ENCODE results near the gene OBI1.

The OBI1 gene

DNA sequence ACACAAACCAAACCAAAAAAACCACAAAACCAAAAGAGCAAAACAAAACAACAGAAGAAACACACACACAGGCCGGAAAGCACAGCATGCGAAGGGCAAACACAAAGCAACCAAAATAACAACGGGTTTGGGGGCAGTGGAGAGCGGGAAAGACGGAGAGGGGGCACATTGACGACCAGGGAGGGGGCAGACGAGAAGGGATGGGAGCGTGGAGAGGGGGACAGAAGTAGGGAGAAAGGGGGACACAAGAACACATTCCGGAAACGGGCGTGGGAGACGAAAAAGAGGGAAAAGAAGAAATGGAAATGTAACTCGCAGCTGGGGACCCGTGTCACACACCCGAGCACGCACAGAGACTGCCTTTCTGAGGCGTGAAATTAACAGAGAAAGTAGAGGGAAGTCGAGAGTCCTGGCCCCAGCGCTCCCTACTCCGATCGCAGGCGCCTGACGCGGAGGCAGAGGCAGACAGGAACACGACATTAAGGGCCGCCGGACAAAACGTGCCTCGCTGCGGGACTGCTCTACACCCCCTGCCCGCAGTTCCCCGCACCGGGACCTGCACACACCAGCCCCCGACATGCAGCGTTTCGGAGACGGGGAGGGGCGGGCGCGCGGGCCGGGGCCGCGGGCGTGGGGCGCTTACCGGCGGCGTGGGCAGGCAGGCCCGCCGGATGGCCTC lies 56.3 kb downstream of the OBI1 start:
- DNase-seq = no peak

DNA sequence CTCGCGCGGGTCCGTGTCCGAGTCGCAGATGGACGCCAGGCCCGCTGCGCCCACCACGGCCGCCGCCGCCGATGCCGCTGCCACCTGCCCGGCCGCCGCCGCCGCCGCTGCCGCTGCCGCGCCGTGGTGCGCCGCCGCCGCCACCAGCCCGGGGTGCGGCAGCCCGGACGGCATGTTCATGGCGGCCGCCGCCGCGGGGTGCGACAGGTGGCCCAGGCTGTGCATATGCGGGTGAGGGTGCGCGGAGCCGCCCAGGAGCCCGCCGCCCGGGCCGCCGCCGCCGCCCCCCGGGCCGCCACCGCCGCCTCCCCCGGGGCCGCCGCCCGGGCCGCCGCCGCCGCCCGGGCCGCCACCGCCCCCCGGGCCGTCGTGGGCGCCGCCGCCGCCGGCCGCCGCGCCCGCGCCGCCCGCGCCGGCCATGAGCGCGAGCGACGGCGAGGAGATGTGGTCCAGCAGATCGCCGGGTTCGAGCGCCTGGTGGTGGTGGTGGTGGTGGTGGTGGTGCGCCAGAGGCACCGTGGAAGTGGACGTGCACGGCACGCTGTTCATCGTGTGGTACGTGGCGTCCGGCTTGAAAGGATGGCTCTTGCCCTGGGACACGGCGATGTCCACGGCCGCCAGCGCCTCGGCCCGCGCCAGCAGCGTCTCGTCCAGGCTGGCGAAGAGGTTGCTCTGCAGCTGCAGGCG lies 56.9 kb downstream of the OBI1 start:
- no peak for DNase-seq

DNA sequence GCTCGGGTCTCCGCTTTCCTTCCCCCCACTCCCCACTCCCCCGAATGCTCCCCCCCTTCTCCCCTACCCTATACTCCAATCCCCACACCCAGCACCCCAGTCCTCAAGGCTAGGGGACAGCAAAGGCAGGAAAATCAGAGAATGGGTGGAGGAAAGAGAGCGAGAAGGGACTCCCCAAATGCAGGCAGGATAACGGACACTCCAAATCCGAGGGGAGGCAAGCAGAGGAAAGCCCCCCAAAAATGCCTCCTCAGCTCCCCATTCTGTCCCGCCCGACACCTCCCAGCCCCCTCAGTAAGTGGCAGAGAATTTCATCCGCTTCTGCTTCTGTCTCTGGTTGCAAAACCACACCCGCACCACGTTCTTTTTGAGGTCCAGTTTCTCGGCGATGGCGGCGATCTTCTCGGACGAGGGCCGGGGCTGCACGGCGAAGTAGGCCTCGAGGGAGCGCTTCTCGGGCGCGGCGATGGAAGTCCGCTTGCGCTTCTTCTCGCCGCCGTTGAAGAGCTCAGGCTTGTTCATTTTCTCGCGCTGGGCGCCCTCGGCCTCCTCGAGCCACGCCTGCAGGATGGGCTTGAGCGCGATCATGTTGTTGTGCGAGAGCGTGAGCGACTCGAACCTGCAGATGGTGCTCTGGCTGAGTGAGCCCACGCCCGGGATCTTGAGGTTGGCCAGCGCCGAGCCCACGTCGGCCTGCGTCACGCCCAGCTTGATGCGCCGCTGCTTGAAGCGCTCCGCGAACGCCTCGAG lies 57.7 kb downstream of the OBI1 start:
- DNase-seq = no peak

DNA sequence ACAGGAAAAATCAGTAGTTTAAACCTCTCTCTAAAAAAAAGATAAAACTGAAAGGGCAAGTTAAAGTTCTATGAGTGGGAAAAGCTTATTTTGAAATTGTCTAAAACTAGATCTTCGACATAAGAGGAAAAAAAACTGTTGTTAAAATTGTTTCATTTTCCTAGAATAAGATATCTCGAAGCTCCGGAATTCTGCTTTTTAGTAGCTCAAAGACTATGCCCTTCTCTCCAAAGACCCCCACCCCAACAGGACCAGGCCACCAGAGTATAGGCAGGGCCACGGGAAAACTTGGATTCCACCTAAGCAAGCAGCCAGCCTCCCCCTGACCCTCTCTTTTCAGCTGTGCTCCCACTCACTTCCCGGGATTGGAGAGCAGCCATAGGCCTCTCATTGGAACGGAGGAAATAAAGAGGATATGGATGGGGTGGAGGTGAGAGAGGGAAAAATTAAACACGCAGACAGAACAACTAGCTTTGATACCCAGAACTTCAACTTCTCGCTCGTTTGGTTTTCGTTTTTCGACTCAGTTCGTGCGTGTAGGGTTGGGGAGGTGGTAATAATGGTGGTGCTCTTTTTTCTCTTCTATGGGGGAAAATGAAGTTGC lies 58.6 kb downstream of the OBI1 start:
- DNase-seq = no peak

DNA sequence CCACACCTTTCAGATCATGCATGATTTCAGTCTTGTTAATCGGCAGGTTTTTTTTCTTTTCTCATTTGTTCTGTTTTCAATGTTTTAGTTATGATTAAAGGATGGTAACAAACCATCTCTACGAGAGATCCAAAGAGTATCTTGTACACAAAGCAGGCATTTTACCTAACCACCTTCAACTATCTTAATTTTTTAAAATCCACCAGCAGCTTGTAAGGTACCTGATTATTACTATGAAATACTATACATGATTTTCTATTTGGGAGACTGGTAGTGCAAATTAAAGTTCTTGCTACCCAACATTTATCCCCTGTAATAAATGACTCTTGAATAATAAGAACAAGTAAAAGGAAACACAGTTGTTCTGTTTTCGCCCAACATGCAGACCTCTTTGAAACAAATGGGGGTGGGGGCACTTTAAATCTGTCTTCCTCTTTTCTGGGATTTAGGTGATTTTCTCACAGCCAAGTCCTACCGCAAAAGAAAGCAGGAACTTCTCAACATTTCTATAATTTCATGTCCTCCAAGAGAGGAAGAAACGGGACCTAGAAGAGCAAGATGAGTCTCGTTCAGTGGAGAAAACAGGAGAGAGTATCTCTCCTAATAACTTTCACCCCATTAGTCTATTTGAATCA lies 59.2 kb downstream of the OBI1 start:
- DNase-seq = no peak

DNA sequence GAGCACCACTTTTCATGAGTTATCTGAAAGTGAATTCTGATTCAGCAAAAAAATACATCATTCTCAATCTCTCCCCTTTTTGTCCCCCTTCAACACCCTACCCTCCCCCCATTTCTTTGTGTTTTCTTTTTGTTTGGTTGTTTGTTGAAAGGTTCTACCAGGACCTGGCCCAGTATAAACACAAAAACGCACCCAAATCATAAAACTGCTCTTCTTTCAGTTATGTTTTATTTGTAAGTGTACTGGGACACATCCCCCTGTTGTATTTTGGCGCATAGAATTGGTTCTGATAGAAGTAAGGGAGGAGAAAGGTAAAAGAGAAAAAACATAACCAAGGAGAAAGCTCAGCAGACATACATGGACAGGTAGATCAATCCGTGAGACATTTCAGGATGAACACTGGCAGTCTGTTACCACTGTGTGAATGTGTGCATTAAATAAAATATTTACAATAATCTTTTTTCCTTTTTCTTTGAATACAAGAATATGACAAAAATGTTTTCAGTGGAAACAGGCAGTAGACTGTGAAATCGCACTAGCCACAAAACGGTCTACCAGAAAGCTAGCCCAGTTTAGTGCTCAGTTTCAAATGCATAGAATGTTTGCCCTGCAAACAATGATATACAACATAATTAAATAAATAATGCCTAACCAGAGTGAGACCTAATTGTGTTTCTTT lies 59.9 kb downstream of the OBI1 start:
- no peak for DNase-seq

DNA sequence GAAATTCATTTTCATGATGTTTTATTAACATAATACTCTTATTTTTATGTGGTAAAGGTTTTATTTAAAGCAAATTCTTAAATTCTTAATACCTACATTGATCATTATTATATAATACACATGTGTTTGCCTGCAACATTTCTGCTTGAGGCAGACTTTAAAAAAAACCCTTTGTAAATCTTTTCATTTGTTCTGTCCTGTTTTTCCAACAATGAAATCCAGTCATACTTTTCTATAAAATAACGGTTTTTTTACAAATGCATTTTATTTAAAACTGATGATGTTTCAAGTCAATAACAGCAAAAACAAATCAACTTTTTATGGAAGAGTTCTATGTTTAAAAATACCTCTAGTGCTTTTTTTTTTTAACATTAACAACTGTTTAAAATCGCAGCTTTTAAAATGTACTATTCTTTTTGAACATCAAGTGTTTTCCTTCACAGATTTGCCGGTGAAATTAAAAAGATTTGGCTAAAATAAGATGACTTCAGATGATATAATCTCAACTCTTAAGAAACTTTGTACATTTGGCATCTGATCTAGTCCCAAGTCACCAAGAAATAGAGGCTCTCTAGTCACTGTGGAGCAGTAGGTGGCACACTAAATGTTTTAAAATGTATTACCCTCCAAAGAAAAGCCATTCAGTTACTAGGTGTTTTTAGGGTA lies 60.7 kb downstream of the OBI1 start:
- no peak for DNase-seq

DNA sequence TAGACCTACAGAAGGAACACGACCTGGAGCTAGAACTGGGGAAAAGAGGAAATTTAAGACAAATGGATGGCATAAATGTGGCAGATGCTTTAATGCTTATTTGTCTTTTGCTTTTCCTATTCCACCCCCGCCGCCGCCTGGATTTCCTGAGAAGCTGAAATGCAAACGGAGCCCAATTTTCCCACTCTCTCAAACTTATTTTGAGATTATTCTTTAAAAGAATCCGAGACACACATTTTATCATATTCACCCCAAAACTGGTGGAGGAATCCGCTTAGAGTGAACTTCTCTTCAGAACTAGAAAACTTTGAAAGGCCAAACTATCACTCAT lies 61.4 kb downstream of the OBI1 start:
- no peak for DNase-seq

DNA sequence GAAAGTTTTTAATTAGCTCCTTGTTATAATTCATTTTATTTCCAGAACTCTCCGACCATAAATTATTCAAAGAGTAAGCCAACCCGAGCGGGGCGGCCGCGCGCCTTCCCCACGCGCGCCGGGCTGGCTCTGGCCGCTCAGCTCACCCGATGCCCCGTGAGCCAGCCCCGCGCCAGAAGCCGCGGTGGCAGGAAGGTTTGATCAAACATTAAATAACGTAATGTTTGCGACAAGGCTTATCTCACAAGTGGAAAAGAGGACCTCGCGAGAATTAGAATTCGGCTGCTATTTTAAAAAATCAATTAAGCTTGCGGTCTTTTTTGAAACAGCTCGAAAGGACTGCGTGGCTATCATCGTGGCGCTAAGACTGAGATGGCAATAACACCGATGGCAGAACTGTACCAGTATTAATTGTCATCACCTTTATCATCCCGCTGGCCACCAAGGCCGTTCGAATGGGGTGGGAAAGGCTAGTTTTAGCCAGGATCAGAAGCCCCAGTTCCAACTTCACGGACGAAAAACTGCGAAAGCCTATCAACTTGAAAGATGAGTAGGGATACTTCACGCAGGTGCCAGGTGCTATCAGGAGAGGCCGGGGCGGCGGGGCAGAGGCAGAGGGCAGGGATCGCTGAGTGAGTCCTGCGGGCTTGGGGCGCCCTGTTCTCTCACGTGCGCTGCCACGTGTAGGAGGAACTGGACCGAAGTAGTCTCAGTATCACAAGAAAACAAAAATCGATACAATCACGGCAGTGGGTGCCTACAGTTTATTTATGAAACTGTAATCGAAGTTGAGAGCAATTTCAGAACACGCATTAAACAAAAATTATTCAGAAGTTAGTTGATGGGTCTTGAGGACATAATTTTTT lies 62.0 kb downstream of the OBI1 start:
- DNase-seq = no peak

DNA sequence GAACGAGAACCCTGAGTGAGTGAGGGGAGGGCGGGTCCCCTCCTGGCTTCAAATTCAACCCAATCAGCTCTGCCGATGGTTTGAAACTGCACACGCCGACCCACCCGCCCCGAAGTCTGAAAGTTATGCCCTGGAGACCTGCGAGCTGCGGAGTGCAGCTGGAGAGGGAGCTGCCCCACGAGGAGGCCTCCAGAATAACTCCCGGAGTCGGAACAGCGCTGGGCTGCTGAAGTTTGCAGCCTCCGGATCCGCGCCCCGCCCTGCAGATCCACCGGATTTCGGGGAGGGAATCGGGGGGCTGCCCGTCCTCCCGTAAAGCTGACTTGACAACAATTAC lies 62.6 kb downstream of the OBI1 start:
- no peak for DNase-seq

DNA sequence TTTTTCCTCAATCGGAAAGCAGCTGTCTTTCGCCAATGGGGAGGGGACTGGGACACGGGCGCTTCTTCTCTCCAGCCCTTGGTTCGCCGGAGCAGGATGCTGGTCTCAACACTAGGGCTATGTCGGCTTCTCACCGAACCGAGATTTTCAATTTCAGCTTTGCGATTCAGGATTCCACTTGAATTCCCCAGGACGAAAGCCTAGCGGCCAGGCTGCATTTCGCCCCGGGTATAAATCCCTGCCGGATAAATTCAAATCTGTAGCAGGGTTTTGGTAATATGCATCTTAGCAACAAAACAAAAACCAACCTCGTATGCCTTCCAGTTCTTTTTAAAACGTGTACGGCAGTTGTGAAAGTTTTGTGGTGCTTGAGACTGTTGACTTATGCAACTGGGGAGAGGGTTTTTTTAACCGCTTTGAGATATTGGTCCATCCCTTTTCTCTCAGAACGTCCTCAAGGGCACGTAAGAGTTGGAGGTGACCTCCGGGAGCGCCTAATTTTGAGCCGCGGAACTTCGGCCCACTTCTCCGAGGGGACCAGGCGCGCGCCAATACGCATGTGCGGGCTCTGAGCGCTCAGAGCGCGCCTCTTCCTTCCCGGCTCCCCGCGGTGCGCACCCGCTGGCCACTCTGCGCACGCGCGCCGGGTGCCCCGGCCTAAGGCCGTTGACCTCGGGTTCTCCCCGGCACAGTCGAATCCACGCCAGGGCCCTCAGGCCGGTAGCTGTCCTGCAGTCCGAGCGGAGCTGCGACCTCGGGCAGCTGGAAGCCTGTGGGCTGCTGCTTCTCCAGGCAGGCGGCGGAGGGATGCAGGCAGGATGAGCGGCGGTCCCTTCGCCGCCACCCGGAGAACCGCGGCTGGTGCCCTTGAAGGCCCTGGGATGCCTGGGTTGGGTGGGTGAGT lies 63.2 kb downstream of the OBI1 start:
- no peak for DNase-seq

DNA sequence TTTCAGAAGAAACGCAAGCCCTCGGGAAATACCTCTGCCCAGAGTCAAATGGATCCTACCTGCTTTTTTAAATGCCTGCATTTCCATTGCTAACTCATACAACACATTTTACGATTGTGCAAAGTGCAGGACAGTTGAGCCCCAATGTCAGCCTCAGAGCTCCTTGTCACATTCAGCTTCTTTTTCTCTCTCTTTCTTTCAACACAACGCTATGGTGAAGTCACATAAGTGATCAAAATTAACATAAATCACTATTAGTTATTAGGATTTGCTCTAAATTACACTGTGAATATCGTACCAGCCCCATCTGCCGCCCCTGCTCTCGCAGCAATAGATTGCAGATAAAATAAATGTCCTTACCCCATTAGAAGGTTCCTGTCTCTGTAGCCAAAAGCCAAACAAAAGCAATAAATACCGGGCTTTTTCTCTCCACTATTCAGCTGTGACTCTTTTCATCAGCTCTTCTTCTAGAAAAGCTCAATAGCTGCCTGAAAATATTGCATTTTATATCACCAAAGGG lies 64.4 kb downstream of the OBI1 start:
- no peak for DNase-seq

DNA sequence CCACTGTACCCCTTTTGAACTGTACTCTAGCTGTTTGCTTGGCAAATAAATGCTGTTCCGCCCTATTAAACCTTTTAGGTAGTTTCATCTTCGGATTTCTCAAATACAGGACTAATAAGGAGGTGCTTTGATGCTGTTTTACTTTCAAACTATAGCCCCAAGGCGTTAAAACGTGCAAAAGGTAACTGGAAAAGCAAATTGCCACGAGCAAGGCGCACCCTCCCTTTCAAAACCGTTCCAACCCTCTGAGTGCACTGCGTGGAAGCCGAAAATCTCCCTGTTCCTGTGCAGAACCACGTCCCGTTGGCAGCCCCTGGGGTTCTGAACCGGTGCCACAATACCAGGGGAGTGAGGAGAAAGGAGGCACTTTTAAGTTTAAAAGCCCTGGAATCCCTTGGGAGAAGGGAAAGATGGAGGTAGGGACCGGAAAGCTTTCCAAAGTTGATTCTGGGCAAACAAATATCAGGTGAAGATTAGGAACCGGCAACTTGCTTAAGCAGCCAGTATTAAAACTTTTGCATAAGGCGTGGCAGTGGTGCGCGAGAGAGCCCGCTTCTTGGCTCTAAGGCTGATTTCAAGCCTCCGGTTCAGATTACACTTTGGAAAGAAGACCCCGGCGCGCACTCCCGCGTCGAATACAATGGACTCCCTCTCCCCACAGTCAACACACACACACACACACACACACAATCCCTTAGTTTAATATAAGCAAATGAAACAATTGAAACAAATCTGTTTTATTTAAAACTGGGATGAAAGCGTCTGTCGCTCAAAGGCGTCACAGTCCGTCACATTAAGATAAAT lies 65.1 kb downstream of the OBI1 start:
- no peak for DNase-seq

DNA sequence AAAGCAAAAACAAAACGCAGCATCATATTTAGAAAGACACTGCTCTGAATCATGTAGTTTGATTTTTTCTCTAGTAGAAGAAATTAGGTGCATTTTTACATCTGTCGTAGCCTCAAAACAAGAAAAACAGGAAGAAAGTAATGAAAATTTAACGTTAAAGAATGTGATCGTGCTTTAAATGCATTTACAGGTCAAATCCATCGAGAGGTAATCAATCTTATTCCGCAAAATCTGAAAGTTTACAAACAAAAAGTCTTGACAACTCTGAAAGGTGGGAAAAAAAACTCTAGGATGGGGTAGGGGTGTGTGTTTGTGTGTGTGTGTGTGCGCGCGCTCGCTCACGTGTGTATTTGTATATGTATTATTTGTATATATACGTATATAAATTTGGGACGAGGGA lies 65.8 kb downstream of the OBI1 start:
- DNase-seq = no peak

DNA sequence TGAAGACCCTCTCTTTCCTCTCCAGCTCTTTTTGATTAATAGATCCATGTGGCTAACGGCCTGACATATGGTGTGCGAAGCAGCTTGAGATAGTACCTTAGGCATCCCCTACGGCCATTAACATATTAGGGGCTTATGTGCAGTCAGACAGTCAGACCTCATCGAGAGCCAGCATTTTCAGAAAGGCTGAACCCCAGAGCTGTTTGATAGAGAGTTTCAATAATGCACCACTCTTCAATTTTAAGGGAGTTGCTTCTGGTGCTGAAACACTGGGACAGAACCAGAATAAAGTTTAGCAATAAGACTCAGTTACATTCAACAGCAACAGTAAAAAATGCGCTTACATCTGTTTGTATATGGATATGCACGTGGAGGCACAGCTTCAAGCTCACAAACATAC lies 66.4 kb downstream of the OBI1 start:
- DNase-seq = no peak

DNA sequence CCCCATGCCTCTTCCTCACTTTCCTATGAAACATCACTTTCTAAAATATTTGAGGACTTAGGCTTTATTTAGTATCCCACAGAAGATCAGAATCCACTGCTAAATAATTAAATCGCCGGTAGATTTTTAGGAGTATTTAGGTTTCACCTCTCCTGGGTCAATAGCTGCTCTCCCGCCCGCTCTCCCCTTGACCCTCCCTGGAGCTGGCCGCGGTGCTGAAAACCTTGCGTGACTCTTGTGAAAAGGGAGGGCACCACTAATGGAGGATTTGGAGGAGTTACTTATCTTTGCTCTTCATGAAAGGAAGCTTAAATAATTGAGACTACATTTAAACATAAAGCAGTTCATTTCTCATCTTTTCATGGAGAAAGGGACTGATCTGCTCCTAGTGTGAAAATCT lies 69.7 kb downstream of the OBI1 start:
- no peak for DNase-seq

DNA sequence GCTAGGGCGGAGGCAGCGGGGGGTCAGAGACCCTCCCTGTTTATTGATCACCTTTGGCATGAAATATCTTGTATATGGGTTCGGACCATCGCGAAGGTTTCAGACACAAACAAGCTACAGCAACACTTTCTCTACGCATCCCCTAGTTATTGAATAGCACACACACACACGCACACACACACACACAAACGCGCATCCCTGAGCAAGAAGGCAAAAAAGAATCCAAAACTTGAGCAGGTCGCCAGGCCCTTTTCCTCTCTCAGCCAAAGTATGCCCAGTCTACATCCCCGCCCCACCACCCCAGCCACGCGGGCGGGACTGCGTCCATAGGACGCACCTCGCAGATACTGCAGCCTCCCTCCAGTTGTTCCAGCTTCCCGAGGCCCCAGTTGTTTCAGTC lies 71.6 kb downstream of the OBI1 start:
- DNase-seq = no peak

DNA sequence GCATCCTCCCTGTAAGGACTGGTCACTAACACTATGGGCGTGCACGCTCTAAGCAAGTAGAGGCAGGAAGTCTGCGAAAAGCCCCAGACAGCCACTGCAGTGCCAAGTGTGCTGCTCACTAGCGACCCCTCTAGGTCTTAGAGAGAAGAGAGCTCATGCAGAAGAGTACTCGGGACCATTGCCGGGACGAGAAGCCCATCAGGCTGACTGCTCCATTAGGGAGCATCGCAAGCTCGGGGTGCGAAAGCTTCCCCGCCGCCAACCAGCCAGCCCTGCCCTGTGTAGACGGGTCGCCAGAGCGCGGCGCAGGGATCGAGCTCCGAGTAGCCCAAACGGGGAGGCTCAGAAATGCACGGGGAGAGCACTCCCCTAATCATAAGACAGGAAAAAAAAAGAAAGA lies 72.2 kb downstream of the OBI1 start:
- DNase-seq = no peak

DNA sequence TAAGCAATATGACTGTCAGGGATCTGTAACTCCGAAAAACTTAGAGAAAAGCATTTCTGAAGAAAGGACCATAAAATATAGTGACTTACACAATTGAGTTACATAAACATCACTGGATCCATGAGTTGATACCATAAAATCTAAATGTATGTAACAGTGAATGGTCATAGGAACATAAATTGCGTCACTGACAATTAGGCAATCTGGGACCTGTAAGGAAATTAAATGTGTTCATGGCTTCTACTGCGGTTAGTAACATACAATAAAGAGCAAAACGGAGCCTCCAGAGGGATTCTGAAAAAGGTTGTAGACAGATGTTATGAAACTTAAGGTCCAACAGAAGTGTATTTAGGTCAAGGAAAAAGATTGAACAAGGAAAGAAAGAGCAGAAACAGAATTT lies 82.7 kb downstream of the OBI1 start:
- DNase-seq = no peak
